ENCODE data around the gene RSPO4.

DNA sequence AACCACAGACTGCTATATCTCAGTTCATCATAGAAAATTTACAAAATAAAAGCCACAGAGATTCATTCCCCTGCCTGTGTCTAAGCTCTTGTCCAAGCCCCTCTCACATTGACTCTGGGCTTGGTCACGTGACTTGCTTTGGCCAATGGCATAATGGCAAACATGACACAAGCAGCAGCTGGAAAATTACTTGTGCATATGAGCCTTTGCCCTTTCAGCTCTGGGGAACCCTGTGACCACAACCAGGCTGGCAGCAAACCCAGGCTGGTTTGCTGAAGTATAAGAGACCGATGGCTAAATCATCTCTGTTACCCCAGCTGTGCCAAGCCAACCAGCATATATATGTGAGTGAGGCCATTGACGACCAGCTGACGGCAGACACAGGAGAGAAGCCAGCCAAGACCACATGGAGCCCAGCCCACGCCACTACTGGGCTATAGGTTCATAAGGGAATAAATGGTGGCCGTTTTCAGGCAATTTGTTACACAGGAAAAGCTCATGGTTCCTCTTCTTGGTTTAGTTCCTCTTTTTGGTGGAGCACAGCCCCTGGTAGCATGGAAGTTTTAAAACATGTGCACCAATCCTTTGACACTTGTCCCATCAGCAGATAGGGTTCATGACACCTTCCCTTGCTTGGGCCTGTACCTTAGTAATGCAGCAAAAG, 31.8 kb upstream of the RSPO4 start:
- TF ChIP-seq, protein P1, sequence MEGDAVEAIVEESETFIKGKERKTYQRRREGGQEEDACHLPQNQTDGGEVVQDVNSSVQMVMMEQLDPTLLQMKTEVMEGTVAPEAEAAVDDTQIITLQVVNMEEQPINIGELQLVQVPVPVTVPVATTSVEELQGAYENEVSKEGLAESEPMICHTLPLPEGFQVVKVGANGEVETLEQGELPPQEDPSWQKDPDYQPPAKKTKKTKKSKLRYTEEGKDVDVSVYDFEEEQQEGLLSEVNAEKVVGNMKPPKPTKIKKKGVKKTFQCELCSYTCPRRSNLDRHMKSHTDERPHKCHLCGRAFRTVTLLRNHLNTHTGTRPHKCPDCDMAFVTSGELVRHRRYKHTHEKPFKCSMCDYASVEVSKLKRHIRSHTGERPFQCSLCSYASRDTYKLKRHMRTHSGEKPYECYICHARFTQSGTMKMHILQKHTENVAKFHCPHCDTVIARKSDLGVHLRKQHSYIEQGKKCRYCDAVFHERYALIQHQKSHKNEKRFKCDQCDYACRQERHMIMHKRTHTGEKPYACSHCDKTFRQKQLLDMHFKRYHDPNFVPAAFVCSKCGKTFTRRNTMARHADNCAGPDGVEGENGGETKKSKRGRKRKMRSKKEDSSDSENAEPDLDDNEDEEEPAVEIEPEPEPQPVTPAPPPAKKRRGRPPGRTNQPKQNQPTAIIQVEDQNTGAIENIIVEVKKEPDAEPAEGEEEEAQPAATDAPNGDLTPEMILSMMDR (IDR thresholded peaks at IDR 0.05), result no peak
- no peak for TF ChIP-seq ZFX (IDR thresholded peaks at IDR 0.05; ENCODE audit: borderline replicate concordance)

Measured in 22Rv1 (cell line).